GM23338 (cell line): ENCODE data around the gene MAVS. TPM values are rescaled to one million over a fixed set of nuclear protein-coding genes. Genes with fewer than 3 reads are reported as not detected.
A peak's percentile ranks its signal among the peaks of the same experiment; 100 is the strongest.

Experiments
- ATAC-seq: fragments of 200-7000 bp; cut with Tn5 transposase; 3 replicates; pipeline ENCODE4 v1.9.1; 2020
- DNase-seq: peaks from one replicate; pipeline ENCODE4 v3.0.0-alpha.2; 2015; ENCODE audit warnings: low spot score
- H2AFZ ChIP-seq: fragments of 200-600 bp; sonication (generic); 2 replicates; pipeline ENCODE4 v1.8.0; 2016; ENCODE audit warnings: antibody characterized with exemption, mild to moderate bottlenecking, moderate library complexity
- H3F3A ChIP-seq: fragments of 200-600 bp; sonication (generic); replicated peaks from 2 replicates; pipeline ENCODE4 v1.8.0; 2017; ENCODE audit warnings: antibody characterized with exemption, mixed run types, low read depth
- H3K27ac ChIP-seq: fragments of 200-600 bp; sonication (generic); 2 replicates; pipeline ENCODE4 v1.6.1; 2016; ENCODE audit warnings: low read depth
- H3K27me3 ChIP-seq: fragments of 200-600 bp; sonication (generic); 2 replicates; pipeline ENCODE4 v1.8.0; 2016; ENCODE audit warnings: mild to moderate bottlenecking, mixed run types, moderate library complexity; ENCODE audit not compliant: insufficient read depth
- H3K36me3 ChIP-seq: fragments of 200-600 bp; sonication (generic); 2 replicates; pipeline ENCODE4 v1.8.0; 2016; ENCODE audit warnings: mild to moderate bottlenecking; ENCODE audit not compliant: insufficient read depth
- H3K4me1 ChIP-seq: fragments of 200-600 bp; sonication (generic); 2 replicates; pipeline ENCODE4 v1.8.0; 2016; ENCODE audit warnings: mild to moderate bottlenecking, moderate library complexity; ENCODE audit not compliant: insufficient read depth
- H3K4me2 ChIP-seq: fragments of 200-600 bp; sonication (generic); 2 replicates; pipeline ENCODE4 v1.7.1; 2017; ENCODE audit warnings: mixed run types
- H3K4me3 ChIP-seq: fragments of 200-600 bp; sonication (generic); 2 replicates; pipeline ENCODE4 v1.6.1; 2016; ENCODE audit warnings: mixed run types
- H3K79me2 ChIP-seq: fragments of 200-600 bp; sonication (generic); replicated peaks from 2 replicates; pipeline ENCODE4 v1.8.0; 2017; ENCODE audit warnings: mild to moderate bottlenecking; ENCODE audit not compliant: insufficient read depth
- H3K9me2 ChIP-seq: fragments of 200-600 bp; sonication (generic); 2 replicates; pipeline ENCODE4 v1.8.0; 2017; ENCODE audit not compliant: insufficient read depth
- H4K20me1 ChIP-seq: fragments of 200-600 bp; sonication (generic); replicated peaks from 2 replicates; pipeline ENCODE4 v1.8.0; 2017; ENCODE audit warnings: mild to moderate bottlenecking; ENCODE audit not compliant: insufficient read depth
- H3K27ac Mint-ChIP-seq: 2 replicates; pipeline ENCODE4 v1.8.0; 2020; ENCODE audit warnings: inconsistent platforms, mild to moderate bottlenecking, moderate library complexity, mixed read lengths
- H3K27me3 Mint-ChIP-seq: 3 replicates; pipeline ENCODE4 v1.8.0; 2022; ENCODE audit warnings: low read depth, mild to moderate bottlenecking, moderate library complexity, mixed read lengths, inconsistent platforms; ENCODE audit not compliant: insufficient read depth, poor library complexity
- H3K36me3 Mint-ChIP-seq: 3 replicates; pipeline ENCODE4 v1.8.0; 2021; ENCODE audit warnings: low read depth, mild to moderate bottlenecking, inconsistent platforms, moderate library complexity, mixed read lengths
- H3K4me1 Mint-ChIP-seq: 3 replicates; pipeline ENCODE4 v1.8.0; 2020; ENCODE audit warnings: mild to moderate bottlenecking, inconsistent platforms, mixed read lengths
- H3K4me3 Mint-ChIP-seq: 3 replicates; pipeline ENCODE4 v1.8.0; 2021; ENCODE audit warnings: moderate library complexity, mild to moderate bottlenecking, inconsistent platforms, mixed read lengths
- H3K9me3 Mint-ChIP-seq: 3 replicates; pipeline ENCODE4 v1.8.0; 2020; ENCODE audit warnings: moderate library complexity, mild to moderate bottlenecking, inconsistent platforms, mixed read lengths
- CREB1 ChIP-seq: fragments of 250-450 bp; sonication (Bioruptor Pico); IDR thresholded peaks from 2 replicates; pipeline ENCODE4 v1.5.0; 2020; ENCODE audit warnings: low read depth, mild to moderate bottlenecking, moderate library complexity
- EZH2 ChIP-seq: fragments of 200-600 bp; sonication (generic); IDR thresholded peaks from one replicate; pipeline ENCODE4 v1.8.0; 2017; ENCODE audit warnings: antibody characterized with exemption, mild to moderate bottlenecking, low read depth; ENCODE audit not compliant: unreplicated experiment
- EZH2phosphoT487 ChIP-seq: fragments of 200-600 bp; sonication (generic); IDR thresholded peaks from one replicate; pipeline ENCODE4 v1.8.1; 2018; ENCODE audit warnings: antibody characterized with exemption; ENCODE audit not compliant: unreplicated experiment
- JUNB ChIP-seq: IDR thresholded peaks from one replicate; pipeline ENCODE4 v1.6.1; 2016; ENCODE audit warnings: antibody characterized with exemption; ENCODE audit not compliant: unreplicated experiment
- NANOG ChIP-seq: IDR thresholded peaks from 2 replicates; pipeline ENCODE4 v1.6.1; 2016; ENCODE audit warnings: antibody characterized with exemption, borderline replicate concordance
- POLR2AphosphoS5 ChIP-seq: IDR thresholded peaks from 2 replicates; pipeline ENCODE4 v1.6.1; 2016; ENCODE audit warnings: antibody characterized with exemption, low read depth
- STAT1 ChIP-seq: IDR thresholded peaks from one replicate; pipeline ENCODE4 v1.6.1; 2016; ENCODE audit warnings: antibody characterized with exemption; ENCODE audit not compliant: unreplicated experiment
- ZNF114 ChIP-seq: fragments of 250-450 bp; sonication (Bioruptor Pico); IDR thresholded peaks from 2 replicates; pipeline ENCODE4 v1.5.0; 2020; ENCODE audit warnings: mild to moderate bottlenecking, moderate library complexity
- ZNF331 ChIP-seq: fragments of 250-450 bp; sonication (Bioruptor Pico); IDR thresholded peaks from 2 replicates; pipeline ENCODE4 v1.5.0; 2020; ENCODE audit warnings: low read depth, mild to moderate bottlenecking, moderate library complexity
- ZNF462 ChIP-seq: fragments of 250-450 bp; sonication (Bioruptor Pico); IDR thresholded peaks from 2 replicates; pipeline ENCODE4 v1.5.0; 2020; ENCODE audit warnings: mild to moderate bottlenecking, moderate library complexity
- polyA plus RNA-seq: library from polyadenylated mRNA; unstranded; fragments of >200 nt; fragmentation: Nextera tagmentation; extraction: Ambion mirVana; gene quantifications from 2 replicates; pipeline ENCODE4 v1.2.1, GENCODE V29; 2016
- total RNA-seq: library from RNA; depleted of rRNA; stranded (reverse); fragments of >200 nt; shearing (Covaris generic); gene quantifications from 2 replicates; pipeline ENCODE4 v1.2.3, GENCODE V29; 2014
- TF ChIP-seq, protein P1 (sequence below), 2 experiments: fragments of 200-600 bp in 1 of 2; sonication (generic) in 1 of 2; conservative IDR thresholded peaks; 2 replicates each; pipeline versions ENCODE4 v1.5.1 to v1.6.1; 2016 to 2017; ENCODE audit warnings: antibody characterized with exemption in 2 of 2, low read depth in 2 of 2, mild to moderate bottlenecking in 2 of 2, moderate library complexity in 1 of 2
- TF ChIP-seq, protein P2 (sequence below): IDR thresholded peaks from one replicate; pipeline ENCODE4 v1.6.1; 2018; ENCODE audit warnings: antibody characterized with exemption; ENCODE audit not compliant: unreplicated experiment
- TF ChIP-seq, protein P3 (sequence below): IDR thresholded peaks from 2 replicates; pipeline ENCODE4 v1.6.1; 2016; ENCODE audit warnings: antibody characterized with exemption

MAVS gene
- total and polyA plus RNA-seq, 2 experiments from 2014 or later: 5.2 to 21.8 TPM

- ATAC-seq (peak; percentile 84), DNase-seq (peak; percentile 99)
- no peaks in the 10 kb centered on the region; the same call in 1 of the 3 replicates for H3K36me3 Mint-ChIP-seq
- Histone ChIP-seq H3K27me3 (no peaks in the 10 kb centered on the region), H3F3A (peaks cover 4% of the 10 kb centered on the region; the same call in 1 of the 2 replicates), H3K36me3 (no peaks in the 10 kb centered on the region), H3K79me2 (no peaks in the 10 kb centered on the region), H3K4me2 (peak within 1 kb of the TSS; percentile 90), H3K4me3 (peak within 1 kb of the TSS; percentile 78), H3K9me2 (no peaks in the 10 kb centered on the region), H4K20me1 (no peaks in the 10 kb centered on the region), H2AFZ (peak within 1 kb of the TSS; percentile 93), H3K27ac (peak within 1 kb of the TSS; percentile 94), H3K4me1 (peaks cover 16% of the 10 kb centered on the region; the same call in 1 of the 2 replicates)
- H3K27ac Mint-ChIP-seq: peak within 1 kb of the TSS; percentile 95
- H3K4me1 Mint-ChIP-seq: peaks cover 21% of the 10 kb centered on the region
- H3K4me3 Mint-ChIP-seq: peak within 1 kb of the TSS; percentile 87
- no peaks in the 10 kb centered on the region for H3K9me3 Mint-ChIP-seq
- H3K27me3 Mint-ChIP-seq: peaks cover 6% of the 10 kb centered on the region
- no peak for TF ChIP-seq JUNB
- TF ChIP-seq, protein P1, sequence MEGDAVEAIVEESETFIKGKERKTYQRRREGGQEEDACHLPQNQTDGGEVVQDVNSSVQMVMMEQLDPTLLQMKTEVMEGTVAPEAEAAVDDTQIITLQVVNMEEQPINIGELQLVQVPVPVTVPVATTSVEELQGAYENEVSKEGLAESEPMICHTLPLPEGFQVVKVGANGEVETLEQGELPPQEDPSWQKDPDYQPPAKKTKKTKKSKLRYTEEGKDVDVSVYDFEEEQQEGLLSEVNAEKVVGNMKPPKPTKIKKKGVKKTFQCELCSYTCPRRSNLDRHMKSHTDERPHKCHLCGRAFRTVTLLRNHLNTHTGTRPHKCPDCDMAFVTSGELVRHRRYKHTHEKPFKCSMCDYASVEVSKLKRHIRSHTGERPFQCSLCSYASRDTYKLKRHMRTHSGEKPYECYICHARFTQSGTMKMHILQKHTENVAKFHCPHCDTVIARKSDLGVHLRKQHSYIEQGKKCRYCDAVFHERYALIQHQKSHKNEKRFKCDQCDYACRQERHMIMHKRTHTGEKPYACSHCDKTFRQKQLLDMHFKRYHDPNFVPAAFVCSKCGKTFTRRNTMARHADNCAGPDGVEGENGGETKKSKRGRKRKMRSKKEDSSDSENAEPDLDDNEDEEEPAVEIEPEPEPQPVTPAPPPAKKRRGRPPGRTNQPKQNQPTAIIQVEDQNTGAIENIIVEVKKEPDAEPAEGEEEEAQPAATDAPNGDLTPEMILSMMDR (conservative IDR thresholded peaks at IDR 0.05; ENCODE audit: low read depth in 2 of 2): peak; percentile 80 to 86
- TF ChIP-seq STAT1: no peak
- no peak for TF ChIP-seq EZH2phosphoT487
- TF ChIP-seq, protein P2, sequence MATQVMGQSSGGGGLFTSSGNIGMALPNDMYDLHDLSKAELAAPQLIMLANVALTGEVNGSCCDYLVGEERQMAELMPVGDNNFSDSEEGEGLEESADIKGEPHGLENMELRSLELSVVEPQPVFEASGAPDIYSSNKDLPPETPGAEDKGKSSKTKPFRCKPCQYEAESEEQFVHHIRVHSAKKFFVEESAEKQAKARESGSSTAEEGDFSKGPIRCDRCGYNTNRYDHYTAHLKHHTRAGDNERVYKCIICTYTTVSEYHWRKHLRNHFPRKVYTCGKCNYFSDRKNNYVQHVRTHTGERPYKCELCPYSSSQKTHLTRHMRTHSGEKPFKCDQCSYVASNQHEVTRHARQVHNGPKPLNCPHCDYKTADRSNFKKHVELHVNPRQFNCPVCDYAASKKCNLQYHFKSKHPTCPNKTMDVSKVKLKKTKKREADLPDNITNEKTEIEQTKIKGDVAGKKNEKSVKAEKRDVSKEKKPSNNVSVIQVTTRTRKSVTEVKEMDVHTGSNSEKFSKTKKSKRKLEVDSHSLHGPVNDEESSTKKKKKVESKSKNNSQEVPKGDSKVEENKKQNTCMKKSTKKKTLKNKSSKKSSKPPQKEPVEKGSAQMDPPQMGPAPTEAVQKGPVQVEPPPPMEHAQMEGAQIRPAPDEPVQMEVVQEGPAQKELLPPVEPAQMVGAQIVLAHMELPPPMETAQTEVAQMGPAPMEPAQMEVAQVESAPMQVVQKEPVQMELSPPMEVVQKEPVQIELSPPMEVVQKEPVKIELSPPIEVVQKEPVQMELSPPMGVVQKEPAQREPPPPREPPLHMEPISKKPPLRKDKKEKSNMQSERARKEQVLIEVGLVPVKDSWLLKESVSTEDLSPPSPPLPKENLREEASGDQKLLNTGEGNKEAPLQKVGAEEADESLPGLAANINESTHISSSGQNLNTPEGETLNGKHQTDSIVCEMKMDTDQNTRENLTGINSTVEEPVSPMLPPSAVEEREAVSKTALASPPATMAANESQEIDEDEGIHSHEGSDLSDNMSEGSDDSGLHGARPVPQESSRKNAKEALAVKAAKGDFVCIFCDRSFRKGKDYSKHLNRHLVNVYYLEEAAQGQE: peak; percentile 8
- peak; percentile 99 for TF ChIP-seq CREB1
- TF ChIP-seq ZNF114 (CRISPR knock-in tag): no peak
- no peak for TF ChIP-seq NANOG
- no peak for TF ChIP-seq ZNF462 (CRISPR knock-in tag)
- TF ChIP-seq, protein P3, sequence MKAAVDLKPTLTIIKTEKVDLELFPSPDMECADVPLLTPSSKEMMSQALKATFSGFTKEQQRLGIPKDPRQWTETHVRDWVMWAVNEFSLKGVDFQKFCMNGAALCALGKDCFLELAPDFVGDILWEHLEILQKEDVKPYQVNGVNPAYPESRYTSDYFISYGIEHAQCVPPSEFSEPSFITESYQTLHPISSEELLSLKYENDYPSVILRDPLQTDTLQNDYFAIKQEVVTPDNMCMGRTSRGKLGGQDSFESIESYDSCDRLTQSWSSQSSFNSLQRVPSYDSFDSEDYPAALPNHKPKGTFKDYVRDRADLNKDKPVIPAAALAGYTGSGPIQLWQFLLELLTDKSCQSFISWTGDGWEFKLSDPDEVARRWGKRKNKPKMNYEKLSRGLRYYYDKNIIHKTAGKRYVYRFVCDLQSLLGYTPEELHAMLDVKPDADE: peak; percentile 93
- no peak for TF ChIP-seq ZNF331
- peak; percentile 55 for TF ChIP-seq POLR2AphosphoS5
- no peak for TF ChIP-seq EZH2
Observed at GRCh38 chr20:3820048-3820900, 26.4 kb upstream of the MAVS start, which contains the start of gene AP5S1. AP5S1 (plus strand) TSS chr20:3820547; CDS start chr20:3822118, 1,571 bp downstream.
